ENCODE results near the gene SLAMF1.

The SLAMF1 gene

DNA sequence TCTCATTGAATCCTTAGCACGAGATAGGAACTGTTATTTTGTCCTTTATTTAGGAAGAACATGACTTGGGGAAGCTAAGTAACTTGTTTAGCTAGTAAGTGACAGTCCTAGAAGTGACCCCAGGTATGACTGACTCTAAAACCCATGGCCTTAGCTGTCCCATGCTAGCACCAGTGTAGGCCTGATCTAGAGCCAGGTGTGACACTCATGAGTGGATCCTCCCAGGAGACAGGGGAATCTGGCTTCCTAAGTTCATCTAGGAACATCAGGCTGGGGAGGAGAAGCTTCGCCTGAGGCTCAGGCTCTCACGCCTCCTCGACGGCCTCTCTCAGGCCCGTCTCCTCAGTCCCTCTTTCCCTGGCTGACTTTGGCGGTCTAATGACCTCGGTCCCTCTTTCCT is 33.6 kb upstream of the SLAMF1 start:
- no peak overlapping the region for H3K27ac Mint-ChIP-seq
- TF ChIP-seq, protein P1, sequence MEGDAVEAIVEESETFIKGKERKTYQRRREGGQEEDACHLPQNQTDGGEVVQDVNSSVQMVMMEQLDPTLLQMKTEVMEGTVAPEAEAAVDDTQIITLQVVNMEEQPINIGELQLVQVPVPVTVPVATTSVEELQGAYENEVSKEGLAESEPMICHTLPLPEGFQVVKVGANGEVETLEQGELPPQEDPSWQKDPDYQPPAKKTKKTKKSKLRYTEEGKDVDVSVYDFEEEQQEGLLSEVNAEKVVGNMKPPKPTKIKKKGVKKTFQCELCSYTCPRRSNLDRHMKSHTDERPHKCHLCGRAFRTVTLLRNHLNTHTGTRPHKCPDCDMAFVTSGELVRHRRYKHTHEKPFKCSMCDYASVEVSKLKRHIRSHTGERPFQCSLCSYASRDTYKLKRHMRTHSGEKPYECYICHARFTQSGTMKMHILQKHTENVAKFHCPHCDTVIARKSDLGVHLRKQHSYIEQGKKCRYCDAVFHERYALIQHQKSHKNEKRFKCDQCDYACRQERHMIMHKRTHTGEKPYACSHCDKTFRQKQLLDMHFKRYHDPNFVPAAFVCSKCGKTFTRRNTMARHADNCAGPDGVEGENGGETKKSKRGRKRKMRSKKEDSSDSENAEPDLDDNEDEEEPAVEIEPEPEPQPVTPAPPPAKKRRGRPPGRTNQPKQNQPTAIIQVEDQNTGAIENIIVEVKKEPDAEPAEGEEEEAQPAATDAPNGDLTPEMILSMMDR (IDR thresholded peaks at IDR 0.05; ENCODE audit: unreplicated experiment in 3 of 3), result no peak
- H3K4me3 Mint-ChIP-seq, result no peak overlapping the region
- H3K36me3 Mint-ChIP-seq (ENCODE audit: low read depth), result no peaks in the 10 kb centered on the region
- no peaks in the 10 kb centered on the region for H3K4me1 Mint-ChIP-seq
- H3K27me3 Mint-ChIP-seq (ENCODE audit: low read depth), result peaks cover 10% of the 10 kb centered on the region
- H3K9me3 Mint-ChIP-seq, result no peaks in the 10 kb centered on the region

DNA sequence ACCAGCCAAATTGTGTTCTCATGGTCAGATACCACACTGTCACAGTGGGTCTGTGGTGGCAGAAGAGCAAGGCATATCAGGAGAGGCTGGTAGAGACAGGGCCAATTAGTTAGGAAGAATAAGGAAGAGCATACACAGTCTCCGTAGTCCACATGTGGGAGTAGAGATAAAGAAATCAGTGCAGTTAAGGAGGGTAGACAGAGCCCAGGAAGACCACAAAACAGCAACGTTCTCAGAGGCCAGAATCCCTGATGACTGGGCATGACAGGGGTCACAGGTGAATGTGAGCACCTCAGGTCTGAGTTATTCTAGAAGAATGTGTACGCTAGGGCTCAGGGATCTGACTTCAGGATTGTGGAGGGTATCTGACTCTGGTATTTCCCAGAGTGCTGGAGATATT is 33.0 kb upstream of the SLAMF1 start:
- H3K36me3 Mint-ChIP-seq (ENCODE audit: low read depth), result no peaks in the 10 kb centered on the region
- no peak overlapping the region for H3K27ac Mint-ChIP-seq
- TF ChIP-seq, protein P1 (IDR thresholded peaks at IDR 0.05; ENCODE audit: unreplicated experiment in 3 of 3), result no peak
- no peaks in the 10 kb centered on the region for H3K9me3 Mint-ChIP-seq
- peaks cover 10% of the 10 kb centered on the region for H3K27me3 Mint-ChIP-seq (ENCODE audit: low read depth)
- H3K4me3 Mint-ChIP-seq, result no peak overlapping the region
- H3K4me1 Mint-ChIP-seq, result no peaks in the 10 kb centered on the region

DNA sequence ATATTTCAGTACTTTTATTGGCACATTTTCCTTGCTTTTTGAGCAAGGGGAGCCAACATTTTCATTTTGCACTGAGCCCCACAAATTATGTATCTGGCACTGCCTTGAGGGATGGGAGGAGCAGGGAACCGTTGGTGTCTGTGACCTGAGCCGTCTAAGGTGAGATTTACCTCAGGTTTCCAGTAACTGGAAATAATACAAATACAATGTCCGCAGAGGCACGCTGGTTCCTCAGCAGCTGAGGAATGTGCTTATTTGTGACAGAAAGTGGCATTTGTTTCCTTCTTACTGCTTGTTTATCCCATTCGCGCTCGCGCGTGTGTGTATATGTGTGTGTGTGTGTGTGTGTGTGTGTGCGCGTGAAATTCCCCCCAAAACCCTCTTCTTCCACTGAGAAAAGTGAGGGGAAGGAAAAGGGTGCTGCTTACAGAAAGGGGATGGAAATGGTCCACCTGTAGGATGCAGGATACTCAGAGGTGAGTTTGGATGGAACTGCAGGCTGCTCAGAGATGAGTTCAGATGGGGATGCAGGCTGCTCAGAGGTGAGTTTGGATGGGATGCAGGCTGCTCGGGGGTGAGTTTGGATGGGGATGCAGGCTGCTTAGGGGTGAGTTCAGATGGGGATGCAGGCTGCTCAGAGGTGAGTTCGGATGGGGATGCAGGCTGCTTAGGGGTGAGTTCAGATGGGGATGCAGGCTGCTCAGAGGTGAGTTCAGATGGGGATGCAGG is 30.2 kb upstream of the SLAMF1 start:
- TF ChIP-seq, protein P1 (IDR thresholded peaks at IDR 0.05; ENCODE audit: unreplicated experiment in 3 of 3), result no peak
- Mint-ChIP-seq H3K4me1 (no peaks in the 10 kb centered on the region), H3K36me3 (ENCODE audit: low read depth) (no peaks in the 10 kb centered on the region), H3K9me3 (no peaks in the 10 kb centered on the region), H3K27ac (no peak overlapping the region), H3K27me3 (ENCODE audit: low read depth) (peaks cover 10% of the 10 kb centered on the region), H3K4me3 (no peak overlapping the region)

DNA sequence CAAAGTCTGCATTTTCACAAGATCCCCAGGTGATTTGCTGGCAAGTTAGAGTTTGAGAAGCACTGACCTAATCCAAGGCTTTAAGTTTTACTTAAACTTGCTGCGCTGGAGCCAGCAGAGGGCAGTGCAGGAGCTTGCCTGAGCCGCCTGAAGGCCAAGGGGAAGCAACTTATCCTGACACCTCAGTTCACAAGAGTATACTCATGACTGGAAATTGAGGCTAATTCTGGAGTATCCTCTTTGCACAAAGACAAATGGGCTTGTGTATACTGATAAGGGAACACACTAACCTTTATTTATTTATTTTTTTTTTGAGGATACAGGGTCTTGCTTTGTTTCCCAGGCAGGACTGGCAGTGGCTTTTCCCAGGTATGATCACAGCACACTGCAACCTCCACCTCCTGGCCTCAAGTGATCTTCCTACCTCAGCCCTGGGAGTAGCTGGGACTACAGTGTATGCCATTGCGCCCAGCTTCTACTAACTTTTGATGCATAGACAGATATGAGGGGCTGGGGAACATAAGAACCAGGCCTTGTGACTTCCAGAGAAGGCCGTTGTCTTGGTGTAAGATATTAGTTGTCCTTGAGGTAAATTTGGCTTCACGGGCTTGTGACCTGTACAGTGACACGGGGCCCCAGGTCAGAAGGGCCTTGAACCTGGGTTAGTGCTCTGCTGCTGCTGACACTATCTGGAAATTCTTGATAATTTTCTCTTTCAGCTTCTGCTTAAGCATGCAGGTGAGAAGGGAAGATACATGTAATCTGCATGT is 29.0 kb upstream of the SLAMF1 start:
- Mint-ChIP-seq H3K4me3 (no peak overlapping the region), H3K36me3 (ENCODE audit: low read depth) (no peaks in the 10 kb centered on the region), H3K9me3 (no peaks in the 10 kb centered on the region), H3K27me3 (ENCODE audit: low read depth) (peaks cover 15% of the 10 kb centered on the region), H3K27ac (no peak overlapping the region), H3K4me1 (no peaks in the 10 kb centered on the region)
- TF ChIP-seq, protein P1 (IDR thresholded peaks at IDR 0.05; ENCODE audit: unreplicated experiment in 3 of 3), result peak; percentile 72 to 74 (median 73)

DNA sequence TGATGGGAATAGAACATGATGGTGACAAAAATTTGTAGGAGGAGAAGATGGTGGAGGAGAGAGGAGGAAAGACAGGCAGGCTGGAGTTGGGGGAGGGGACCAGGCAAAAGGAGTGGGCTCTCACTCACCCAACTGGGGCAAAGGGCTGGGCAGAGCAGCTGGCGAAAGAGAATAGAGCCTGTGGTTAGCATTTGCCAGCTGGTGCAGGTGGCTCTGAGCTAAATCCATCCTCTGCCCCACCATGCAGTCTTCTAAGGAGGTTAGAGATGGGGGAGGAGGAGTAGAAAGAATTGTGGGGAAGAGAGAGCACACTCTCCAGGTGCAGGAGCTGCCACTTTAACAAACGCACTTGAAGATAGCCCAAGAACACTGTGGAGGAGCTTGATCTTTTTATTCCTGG is 27.6 kb upstream of the SLAMF1 start:
- H3K4me1 Mint-ChIP-seq, result no peaks in the 10 kb centered on the region
- no peak overlapping the region for H3K27ac Mint-ChIP-seq
- no peak overlapping the region for H3K4me3 Mint-ChIP-seq
- no peaks in the 10 kb centered on the region for H3K9me3 Mint-ChIP-seq
- peaks cover 13% of the 10 kb centered on the region for H3K27me3 Mint-ChIP-seq (ENCODE audit: low read depth)
- TF ChIP-seq, protein P1 (IDR thresholded peaks at IDR 0.05; ENCODE audit: unreplicated experiment in 3 of 3), result no peak
- H3K36me3 Mint-ChIP-seq (ENCODE audit: low read depth), result no peaks in the 10 kb centered on the region

Data from nephron (organoid).